ENCODE data around the gene MYBBP1A.

- TF ChIP-seq SAP30 (IDR thresholded peaks at IDR 0.05; ENCODE audit: insufficient read depth, insufficient replicate concordance, low read length) (no peak), CTCF (IDR thresholded peaks at IDR 0.05; ENCODE audit: control extremely low read depth in 1 of 3, insufficient read depth in 1 of 3, low read depth in 1 of 3, low read length in 3 of 3) (no peak), GABPA (IDR thresholded peaks at IDR 0.05; ENCODE audit: borderline replicate concordance, insufficient read depth, low read length) (no peak), POLR2A (IDR thresholded peaks at IDR 0.05; ENCODE audit: control extremely low read depth in 1 of 2, low read depth in 2 of 2, low read length in 2 of 2) (no peak), YY1 (IDR thresholded peaks at IDR 0.05; ENCODE audit: low read depth, low read length) (no peak), SUZ12 (IDR thresholded peaks at IDR 0.05; ENCODE audit: low read length) (no peak), CHD2 (IDR thresholded peaks at IDR 0.05; ENCODE audit: low read length) (no peak), TCF12 (IDR thresholded peaks at IDR 0.05; ENCODE audit: low read depth, low read length) (no peak), POLR2AphosphoS5 (IDR thresholded peaks at IDR 0.05; ENCODE audit: low read depth, low read length) (no peak)
These were observed 41.8 kb downstream of the MYBBP1A start for GRCh38 chr17:4513113-4514032.
